Stimulated activated CD8-positive, alpha-beta memory T cell treated with anti-CD3 and anti-CD28 coated beads, Interleukin-4, amount 100 ng/mL, for 24 hours (primary cell): Measurements from ENCODE around the gene L3MBTL3.

Experiments
- DNase-seq: peaks from one replicate; pipeline ENCODE4 v3.0.0-alpha.2; 2020; ENCODE audit warnings: low read depth

Gene L3MBTL3

GRCh38 chr6:130027948-130028347 is 9.6 kb downstream of the L3MBTL3 start:
- DNase-seq = no peak

- no peak for DNase-seq
These were observed 10.8 kb downstream of the L3MBTL3 start for GRCh38 chr6:130029163-130029562.

- no peak for DNase-seq
These were observed 14.5 kb downstream of the L3MBTL3 start for GRCh38 chr6:130032758-130033340.

GRCh38 chr6:130033949-130034348 is 15.6 kb downstream of the L3MBTL3 start:
- no peak for DNase-seq

- DNase-seq = peak; percentile 7
These were observed 16.2 kb downstream of the L3MBTL3 start for GRCh38 chr6:130034378-130035146.

- DNase-seq = no peak
These were observed 16.8 kb downstream of the L3MBTL3 start for GRCh38 chr6:130035211-130035610.

GRCh38 chr6:130037207-130037811 is 18.9 kb downstream of the L3MBTL3 start:
- no peak for DNase-seq

GRCh38 chr6:130041594-130041993 is 23.2 kb downstream of the L3MBTL3 start:
- no peak for DNase-seq

GRCh38 chr6:130043344-130043743 is 25.0 kb downstream of the L3MBTL3 start:
- DNase-seq = no peak

GRCh38 chr6:130045622-130046021 is 27.2 kb downstream of the L3MBTL3 start:
- DNase-seq = no peak

- DNase-seq = no peak
These were observed 28.3 kb downstream of the L3MBTL3 start for GRCh38 chr6:130046671-130047070.

GRCh38 chr6:130047088-130047995 is 29.0 kb downstream of the L3MBTL3 start:
- DNase-seq = no peak

- DNase-seq = no peak
These were observed 31.8 kb downstream of the L3MBTL3 start for GRCh38 chr6:130050230-130050629.

GRCh38 chr6:130054725-130055124 is 36.3 kb downstream of the L3MBTL3 start:
- DNase-seq = no peak

- DNase-seq = no peak
These were observed 36.9 kb downstream of the L3MBTL3 start for GRCh38 chr6:130055271-130055670.

- DNase-seq = no peak
These were observed 39.1 kb downstream of the L3MBTL3 start for GRCh38 chr6:130057495-130057894.

GRCh38 chr6:130063806-130064205 is 45.4 kb downstream of the L3MBTL3 start:
- no peak for DNase-seq

- no peak for DNase-seq
These were observed 47.3 kb downstream of the L3MBTL3 start for GRCh38 chr6:130065609-130066156.

GRCh38 chr6:130069485-130069884 is 51.1 kb downstream of the L3MBTL3 start:
- DNase-seq = no peak

GRCh38 chr6:130070326-130070725 is 51.9 kb downstream of the L3MBTL3 start:
- DNase-seq = no peak

- DNase-seq = no peak
These were observed 52.4 kb downstream of the L3MBTL3 start for GRCh38 chr6:130070792-130071191.

- DNase-seq = no peak
These were observed 57.6 kb downstream of the L3MBTL3 start for GRCh38 chr6:130075879-130076460.
